Measurements from ENCODE around the gene RACK1.

The RACK1 gene

DNA sequence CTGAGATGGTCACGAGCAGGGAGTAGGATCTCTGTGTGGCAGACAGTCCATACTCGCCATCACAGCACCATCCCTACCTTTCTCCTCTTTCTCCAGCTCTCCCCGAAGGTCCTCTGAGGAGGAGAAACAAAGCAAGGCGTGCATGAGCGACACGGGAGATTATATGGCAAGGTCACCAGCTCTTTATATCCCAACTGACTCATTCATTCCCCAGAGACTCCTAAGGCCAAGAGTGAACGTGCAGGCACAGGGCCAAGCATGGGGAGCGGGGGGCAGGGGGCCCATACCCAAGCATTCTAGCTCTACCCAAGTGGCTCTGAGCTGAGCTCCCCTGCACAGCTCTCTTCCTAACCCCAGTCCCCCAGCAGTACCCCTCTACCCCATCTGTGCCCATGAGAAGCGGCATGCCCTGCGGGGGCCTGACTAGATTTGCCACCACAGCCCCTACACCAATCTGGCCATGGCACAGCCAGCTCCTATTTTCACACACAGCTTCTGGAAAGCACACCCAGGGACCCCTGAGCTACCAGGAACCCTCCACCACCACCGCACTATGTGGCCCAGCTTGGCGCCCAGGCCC, 45.5 kb downstream of the RACK1 start:
- peaks cover 2% of the 10 kb centered on the region in 2 experiments for H3K4me1 ChIP-seq (ENCODE audit: control insufficient read depth in 1 of 2, insufficient read depth in 1 of 2, low read depth in 1 of 2, low read length in 1 of 2)
- no peak overlapping the region for H3K27ac ChIP-seq
- no peak overlapping the region for H3K4me3 ChIP-seq (ENCODE audit: low read depth in 1 of 2, low read length in 1 of 2)
- H3K9me3 ChIP-seq = no peaks in the 10 kb centered on the region
- TF ChIP-seq, protein P1, sequence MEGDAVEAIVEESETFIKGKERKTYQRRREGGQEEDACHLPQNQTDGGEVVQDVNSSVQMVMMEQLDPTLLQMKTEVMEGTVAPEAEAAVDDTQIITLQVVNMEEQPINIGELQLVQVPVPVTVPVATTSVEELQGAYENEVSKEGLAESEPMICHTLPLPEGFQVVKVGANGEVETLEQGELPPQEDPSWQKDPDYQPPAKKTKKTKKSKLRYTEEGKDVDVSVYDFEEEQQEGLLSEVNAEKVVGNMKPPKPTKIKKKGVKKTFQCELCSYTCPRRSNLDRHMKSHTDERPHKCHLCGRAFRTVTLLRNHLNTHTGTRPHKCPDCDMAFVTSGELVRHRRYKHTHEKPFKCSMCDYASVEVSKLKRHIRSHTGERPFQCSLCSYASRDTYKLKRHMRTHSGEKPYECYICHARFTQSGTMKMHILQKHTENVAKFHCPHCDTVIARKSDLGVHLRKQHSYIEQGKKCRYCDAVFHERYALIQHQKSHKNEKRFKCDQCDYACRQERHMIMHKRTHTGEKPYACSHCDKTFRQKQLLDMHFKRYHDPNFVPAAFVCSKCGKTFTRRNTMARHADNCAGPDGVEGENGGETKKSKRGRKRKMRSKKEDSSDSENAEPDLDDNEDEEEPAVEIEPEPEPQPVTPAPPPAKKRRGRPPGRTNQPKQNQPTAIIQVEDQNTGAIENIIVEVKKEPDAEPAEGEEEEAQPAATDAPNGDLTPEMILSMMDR (IDR thresholded peaks at IDR 0.05) = no peak
- H3K27me3 ChIP-seq = peaks cover 56% of the 10 kb centered on the region
- H3K36me3 ChIP-seq = no peaks in the 10 kb centered on the region

DNA sequence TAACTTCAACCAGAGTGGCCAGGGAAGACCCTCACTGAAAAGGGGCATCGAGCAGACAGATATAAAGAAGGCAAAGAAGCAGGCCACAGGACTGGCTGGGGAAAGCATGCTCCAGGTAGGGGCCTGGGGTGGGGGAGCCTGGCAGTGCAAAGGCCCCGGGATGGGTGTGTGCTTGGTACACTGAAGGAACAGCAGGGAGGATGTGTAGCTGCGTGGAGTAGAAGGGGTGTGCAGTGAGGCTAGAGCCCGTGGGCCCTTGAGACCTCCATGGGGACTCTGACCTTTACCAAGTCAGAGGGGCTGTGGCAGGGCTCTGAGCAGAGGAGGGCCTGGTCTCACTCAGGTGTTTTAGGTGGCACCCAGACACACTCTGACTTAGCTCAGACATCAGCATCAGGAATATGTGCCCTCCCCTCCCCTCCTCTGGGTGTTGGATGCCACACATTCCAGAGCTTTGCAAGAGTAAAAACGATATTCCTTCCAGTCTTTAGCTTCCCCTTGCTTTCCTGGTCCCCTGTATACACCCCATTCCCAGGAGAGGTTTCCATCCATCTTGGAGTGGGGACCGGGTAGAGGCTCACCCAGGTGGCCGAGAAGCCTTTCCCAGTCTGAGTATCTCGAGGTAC, 46.3 kb downstream of the RACK1 start:
- Histone ChIP-seq H3K4me3 (ENCODE audit: low read depth in 1 of 2, low read length in 1 of 2) (no peak overlapping the region), H3K9me3 (no peaks in the 10 kb centered on the region), H3K4me1 (ENCODE audit: control insufficient read depth in 1 of 2, insufficient read depth in 1 of 2, low read depth in 1 of 2, low read length in 1 of 2) (peaks cover 1 to 6% of the 10 kb centered on the region in 2 experiments), H3K27me3 (peaks cover 48% of the 10 kb centered on the region), H3K27ac (no peak overlapping the region), H3K36me3 (no peaks in the 10 kb centered on the region)
- TF ChIP-seq, protein P1 (IDR thresholded peaks at IDR 0.05) = no peak

DNA sequence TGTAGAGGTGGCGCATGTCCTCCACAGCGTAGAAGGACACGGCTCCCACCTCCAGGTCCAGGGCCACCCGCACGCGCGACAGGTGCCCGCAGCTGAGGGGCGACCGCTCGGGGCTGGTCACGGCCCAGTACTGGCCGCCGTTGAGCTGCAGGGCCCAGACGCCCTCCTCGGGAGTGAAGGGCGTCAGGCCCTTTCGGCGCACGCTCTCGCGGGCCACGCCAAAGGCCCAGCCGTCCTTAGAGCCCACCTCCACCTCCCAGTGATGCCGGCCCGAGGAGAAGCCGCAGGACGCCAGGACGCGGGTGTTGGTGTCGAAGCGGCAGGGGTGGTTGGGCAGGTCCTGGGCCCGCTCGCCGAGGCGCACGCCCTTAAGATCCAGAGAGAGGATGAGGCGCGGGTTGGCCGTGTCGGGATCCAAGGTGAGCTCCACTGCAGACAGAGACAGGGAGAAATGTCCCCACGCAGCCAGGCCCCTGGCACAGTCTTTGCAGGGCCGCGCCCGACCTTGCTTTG, 48.4 kb downstream of the RACK1 start:
- Histone ChIP-seq H3K36me3 (no peaks in the 10 kb centered on the region), H3K4me3 (ENCODE audit: low read depth in 1 of 2, low read length in 1 of 2) (no peak overlapping the region), H3K4me1 (ENCODE audit: control insufficient read depth in 1 of 2, insufficient read depth in 1 of 2, low read depth in 1 of 2, low read length in 1 of 2) (peaks cover 17 to 23% of the 10 kb centered on the region in 2 experiments), H3K9me3 (no peaks in the 10 kb centered on the region), H3K27ac (no peak overlapping the region), H3K27me3 (peaks cover 36% of the 10 kb centered on the region)
- TF ChIP-seq, protein P1 (IDR thresholded peaks at IDR 0.05) = no peak

DNA sequence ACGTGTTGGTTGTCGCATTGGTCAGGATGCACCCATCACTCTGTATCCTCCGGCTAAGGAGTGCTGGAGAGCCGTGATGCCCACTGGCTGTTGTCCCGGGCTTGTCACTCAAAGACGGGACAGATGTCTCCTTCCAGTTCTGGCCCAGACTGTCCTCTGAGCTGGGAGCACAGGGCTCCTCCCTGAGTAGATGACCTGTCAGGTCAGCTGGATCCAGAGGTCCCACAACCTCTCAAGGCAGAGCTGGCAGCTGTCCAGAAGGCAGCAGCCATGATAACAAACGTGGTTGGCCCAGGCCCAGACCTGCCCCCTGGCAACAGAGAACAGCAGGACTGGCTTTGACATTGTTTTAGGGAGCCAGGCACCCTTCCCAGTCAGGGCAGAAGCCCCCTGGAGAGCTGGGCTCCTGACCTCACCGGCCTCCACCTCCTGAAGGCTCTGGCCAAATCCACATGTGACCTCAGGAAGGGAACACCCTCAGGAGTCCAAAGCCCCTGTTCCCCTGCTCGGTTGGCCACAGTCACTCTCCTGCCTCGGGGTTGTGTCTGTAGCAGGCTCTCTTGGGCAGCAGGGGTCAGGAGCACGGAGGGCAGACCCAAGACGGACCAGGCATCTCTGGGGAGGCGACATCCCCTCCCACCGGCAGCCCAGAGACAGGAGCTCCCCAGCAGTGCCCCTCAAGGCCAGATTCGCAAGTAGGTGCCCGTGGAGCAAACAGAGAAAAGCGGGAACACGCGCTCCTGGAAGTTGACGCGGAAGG, 49.0 kb downstream of the RACK1 start:
- TF ChIP-seq, protein P1 (IDR thresholded peaks at IDR 0.05) = no peak
- no peak overlapping the region for H3K4me3 ChIP-seq (ENCODE audit: low read depth in 1 of 2, low read length in 1 of 2)

DNA sequence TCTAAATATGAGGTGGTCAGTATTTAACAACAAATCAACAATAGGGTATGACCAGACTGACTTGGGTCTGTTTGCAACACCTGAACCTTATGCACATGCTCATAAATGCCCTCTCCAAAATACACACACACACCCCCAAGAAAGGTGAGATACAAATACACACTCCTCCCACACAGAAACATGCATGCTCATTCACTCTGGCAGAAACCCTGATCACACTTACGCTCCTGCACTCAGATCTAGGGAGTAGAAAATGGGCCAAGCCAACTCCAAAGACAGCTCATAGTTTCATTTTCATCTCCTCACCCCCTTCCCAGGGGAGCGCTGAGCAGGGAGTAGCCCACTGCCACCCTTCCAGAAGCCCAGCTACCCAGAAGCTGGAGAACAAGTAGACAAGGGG, 50.0 kb downstream of the RACK1 start:
- H3K36me3 ChIP-seq = no peaks in the 10 kb centered on the region
- no peaks in the 10 kb centered on the region for H3K9me3 ChIP-seq
- no peak overlapping the region for H3K27ac ChIP-seq
- TF ChIP-seq, protein P1 (IDR thresholded peaks at IDR 0.05) = no peak
- peaks cover 33 to 39% of the 10 kb centered on the region in 2 experiments for H3K4me1 ChIP-seq (ENCODE audit: control insufficient read depth in 1 of 2, insufficient read depth in 1 of 2, low read depth in 1 of 2, low read length in 1 of 2)
- no peak overlapping the region for H3K4me3 ChIP-seq (ENCODE audit: low read depth in 1 of 2, low read length in 1 of 2)
- peaks cover 37% of the 10 kb centered on the region for H3K27me3 ChIP-seq

More for the DNA sequence above, 49.0 kb downstream of the RACK1 start:
- Histone ChIP-seq H3K27ac (no peak overlapping the region), H3K9me3 (no peaks in the 10 kb centered on the region), H3K36me3 (no peaks in the 10 kb centered on the region), H3K27me3 (peaks cover 36% of the 10 kb centered on the region), H3K4me1 (ENCODE audit: control insufficient read depth in 1 of 2, insufficient read depth in 1 of 2, low read depth in 1 of 2, low read length in 1 of 2) (peaks cover 23 to 29% of the 10 kb centered on the region in 2 experiments)
